GM18508 (cell line): ENCODE measurements around the gene RABEP1.

Source experiments
- ATAC-seq: cut with Tn5 transposase; IDR thresholded peaks from one replicate; pipeline ENCODE4 v1.9.1; 2021; ENCODE audit warnings: moderate number of reproducible peaks; ENCODE audit not compliant: insufficient read depth, unreplicated experiment

The RABEP1 gene

GRCh38 chr17:5355421-5356129 lies 73.5 kb downstream of the RABEP1 start:
- ATAC-seq = no peak

GRCh38 chr17:5361426-5361825 lies 79.3 kb downstream of the RABEP1 start:
- no peak for ATAC-seq

GRCh38 chr17:5362162-5362811 lies 80.2 kb downstream of the RABEP1 start:
- no peak for ATAC-seq

GRCh38 chr17:5364156-5364555 lies 82.1 kb downstream of the RABEP1 start:
- no peak for ATAC-seq

- ATAC-seq = no peak
Observed at GRCh38 chr17:5364696-5365095, 82.6 kb downstream of the RABEP1 start.

GRCh38 chr17:5365831-5366230 lies 83.7 kb downstream of the RABEP1 start:
- ATAC-seq = no peak

- ATAC-seq = no peak
Observed at GRCh38 chr17:5370411-5370810, 88.3 kb downstream of the RABEP1 start.

- no peak for ATAC-seq
Observed at GRCh38 chr17:5373112-5373511, 91.0 kb downstream of the RABEP1 start.

- no peak for ATAC-seq
Observed at GRCh38 chr17:5378566-5379207, 96.6 kb downstream of the RABEP1 start.

- no peak for ATAC-seq
Observed at GRCh38 chr17:5379351-5380107, 97.4 kb downstream of the RABEP1 start.

GRCh38 chr17:5380491-5381135 lies 98.5 kb downstream of the RABEP1 start:
- no peak for ATAC-seq

- no peak for ATAC-seq
Observed at GRCh38 chr17:5381542-5381941, 99.5 kb downstream of the RABEP1 start.

GRCh38 chr17:5391678-5392077 lies 109.6 kb downstream of the RABEP1 start:
- no peak for ATAC-seq

GRCh38 chr17:5396612-5397011 lies 114.5 kb downstream of the RABEP1 start:
- no peak for ATAC-seq

- no peak for ATAC-seq
Observed at GRCh38 chr17:5399767-5400166, 117.7 kb downstream of the RABEP1 start.

- no peak for ATAC-seq
Observed at GRCh38 chr17:5405400-5405799, 123.3 kb downstream of the RABEP1 start.

GRCh38 chr17:5408186-5408585 lies 126.1 kb downstream of the RABEP1 start:
- no peak for ATAC-seq

GRCh38 chr17:5410594-5411272 lies 128.6 kb downstream of the RABEP1 start:
- no peak for ATAC-seq

- ATAC-seq = no peak
Observed at GRCh38 chr17:5413682-5414081, 131.6 kb downstream of the RABEP1 start.

GRCh38 chr17:5416901-5417300 lies 134.8 kb downstream of the RABEP1 start:
- ATAC-seq = no peak
